ENCODE data around the gene HPCAL1.
A peak's percentile ranks its signal among the peaks of the same experiment; 100 is the strongest.

Gene HPCAL1

GRCh38 chr2:10304458-10305253 lies 2.0 kb downstream of the HPCAL1 start:
- no peak for DNase-seq

- peak; percentile 47 for DNase-seq
These were observed 2.5 kb downstream of the HPCAL1 start for GRCh38 chr2:10305254-10305635.

GRCh38 chr2:10305715-10306114 lies 3.0 kb downstream of the HPCAL1 start:
- no peak for DNase-seq

GRCh38 chr2:10306901-10307463 lies 4.3 kb downstream of the HPCAL1 start:
- no peak for DNase-seq

GRCh38 chr2:10307561-10308156 lies 5.0 kb downstream of the HPCAL1 start:
- peak; percentile 49 for DNase-seq

- no peak for DNase-seq
These were observed 6.2 kb downstream of the HPCAL1 start for GRCh38 chr2:10308866-10309265.

- no peak for DNase-seq
These were observed 6.6 kb downstream of the HPCAL1 start for GRCh38 chr2:10309286-10309685.

GRCh38 chr2:10310309-10310888 lies 7.7 kb downstream of the HPCAL1 start:
- DNase-seq: no peak

GRCh38 chr2:10311736-10312135 lies 9.0 kb downstream of the HPCAL1 start:
- no peak for DNase-seq

GRCh38 chr2:10312437-10312957 lies 9.8 kb downstream of the HPCAL1 start:
- no peak for DNase-seq

GRCh38 chr2:10316336-10316735 lies 13.6 kb downstream of the HPCAL1 start:
- DNase-seq: no peak

GRCh38 chr2:10316860-10317259 lies 14.2 kb downstream of the HPCAL1 start:
- DNase-seq: no peak

GRCh38 chr2:10317646-10318045 lies 14.9 kb downstream of the HPCAL1 start:
- DNase-seq: no peak

- DNase-seq: no peak
These were observed 15.6 kb downstream of the HPCAL1 start for GRCh38 chr2:10318345-10318744.

- DNase-seq: no peak
These were observed 17.3 kb downstream of the HPCAL1 start for GRCh38 chr2:10319892-10320574.

GRCh38 chr2:10320575-10320931 lies 17.8 kb downstream of the HPCAL1 start:
- no peak for DNase-seq

- DNase-seq: no peak
These were observed 18.2 kb downstream of the HPCAL1 start for GRCh38 chr2:10320933-10321332.

- no peak for DNase-seq
These were observed 18.9 kb downstream of the HPCAL1 start for GRCh38 chr2:10321622-10322021.

GRCh38 chr2:10322481-10322880 lies 19.8 kb downstream of the HPCAL1 start:
- no peak for DNase-seq

GRCh38 chr2:10322973-10323372 lies 20.3 kb downstream of the HPCAL1 start:
- DNase-seq: no peak

- no peak for DNase-seq
These were observed 20.8 kb downstream of the HPCAL1 start for GRCh38 chr2:10323535-10323934.

- no peak for DNase-seq
These were observed 21.6 kb downstream of the HPCAL1 start for GRCh38 chr2:10324095-10324832.

Data from GF-D8 (cell line).